Retinal pigment epithelial cell (primary cell): ENCODE results near the gene UBE4A.
"Not testable (repeated sequence)": the region's sequence is repeated elsewhere in the genome, so short reads cannot be mapped to it uniquely, and the experiment has no call there.

Experiments
- DNase-seq: peaks from one replicate; pipeline ENCODE4 v3.0.0-alpha.2; 2010; ENCODE audit warnings: low read depth
- H3K4me3 ChIP-seq: 2 replicates; pipeline ENCODE4 v1.5.1; 2011; ENCODE audit warnings: mild to moderate bottlenecking, low read length, control low read depth, moderate library complexity
- TF ChIP-seq, protein P1 (sequence below): conservative IDR thresholded peaks from 2 replicates; pipeline ENCODE4 v1.5.1; 2011; ENCODE audit warnings: low read depth, low read length, control low read depth, inconsistent platforms

Gene UBE4A

DNA sequence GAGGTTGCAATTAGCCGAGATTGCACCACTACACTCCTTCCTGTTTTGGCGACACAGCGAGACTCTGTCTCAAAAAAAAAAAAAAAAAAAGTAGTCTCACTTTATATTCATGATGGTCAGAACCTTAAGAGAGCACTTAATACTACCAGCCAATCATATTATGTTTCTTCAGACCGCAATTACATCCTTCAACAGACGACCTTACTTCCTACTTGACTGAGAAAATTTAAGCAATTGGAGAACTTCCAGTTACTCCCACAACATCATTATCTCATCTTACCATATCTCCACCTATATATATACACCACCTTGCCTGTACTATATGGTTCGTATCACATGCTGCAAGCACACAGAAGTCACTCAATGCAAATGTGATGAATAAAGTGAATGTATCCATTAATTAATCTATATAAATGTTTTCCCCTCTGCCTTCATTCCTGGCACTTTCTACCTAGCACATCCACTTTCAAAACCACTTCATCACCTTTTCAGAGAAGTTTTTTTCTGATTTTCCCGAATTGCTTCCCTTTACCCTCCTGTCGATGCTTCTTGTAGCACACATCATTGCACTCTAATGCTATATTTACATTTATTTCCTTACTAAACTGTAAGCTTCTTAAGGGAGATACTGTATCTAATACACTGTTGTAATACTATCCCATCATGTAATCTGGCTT is 55.8 kb downstream of the UBE4A start:
- TF ChIP-seq, protein P1, sequence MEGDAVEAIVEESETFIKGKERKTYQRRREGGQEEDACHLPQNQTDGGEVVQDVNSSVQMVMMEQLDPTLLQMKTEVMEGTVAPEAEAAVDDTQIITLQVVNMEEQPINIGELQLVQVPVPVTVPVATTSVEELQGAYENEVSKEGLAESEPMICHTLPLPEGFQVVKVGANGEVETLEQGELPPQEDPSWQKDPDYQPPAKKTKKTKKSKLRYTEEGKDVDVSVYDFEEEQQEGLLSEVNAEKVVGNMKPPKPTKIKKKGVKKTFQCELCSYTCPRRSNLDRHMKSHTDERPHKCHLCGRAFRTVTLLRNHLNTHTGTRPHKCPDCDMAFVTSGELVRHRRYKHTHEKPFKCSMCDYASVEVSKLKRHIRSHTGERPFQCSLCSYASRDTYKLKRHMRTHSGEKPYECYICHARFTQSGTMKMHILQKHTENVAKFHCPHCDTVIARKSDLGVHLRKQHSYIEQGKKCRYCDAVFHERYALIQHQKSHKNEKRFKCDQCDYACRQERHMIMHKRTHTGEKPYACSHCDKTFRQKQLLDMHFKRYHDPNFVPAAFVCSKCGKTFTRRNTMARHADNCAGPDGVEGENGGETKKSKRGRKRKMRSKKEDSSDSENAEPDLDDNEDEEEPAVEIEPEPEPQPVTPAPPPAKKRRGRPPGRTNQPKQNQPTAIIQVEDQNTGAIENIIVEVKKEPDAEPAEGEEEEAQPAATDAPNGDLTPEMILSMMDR: no peak
- no peak overlapping the region for H3K4me3 ChIP-seq
- no peak for DNase-seq

DNA sequence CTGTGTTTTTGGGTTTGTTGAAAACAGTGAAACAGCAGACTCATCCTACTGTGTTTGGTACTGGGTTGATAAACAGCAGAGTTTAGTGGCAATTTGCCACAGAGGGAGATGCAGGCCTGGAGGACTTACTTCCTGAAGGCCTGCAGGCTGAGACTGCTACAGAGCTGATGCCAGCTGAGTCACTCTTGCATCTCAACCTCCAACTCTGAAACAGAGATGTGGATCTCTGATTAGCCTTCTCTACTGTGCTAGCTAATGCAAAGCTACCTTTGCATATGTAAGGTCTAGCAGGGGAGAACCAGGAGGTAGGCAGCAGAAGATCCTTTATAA is 56.3 kb downstream of the UBE4A start:
- TF ChIP-seq, protein P1: no peak
- H3K4me3 ChIP-seq: no peak overlapping the region
- DNase-seq: peak; percentile 68

DNA sequence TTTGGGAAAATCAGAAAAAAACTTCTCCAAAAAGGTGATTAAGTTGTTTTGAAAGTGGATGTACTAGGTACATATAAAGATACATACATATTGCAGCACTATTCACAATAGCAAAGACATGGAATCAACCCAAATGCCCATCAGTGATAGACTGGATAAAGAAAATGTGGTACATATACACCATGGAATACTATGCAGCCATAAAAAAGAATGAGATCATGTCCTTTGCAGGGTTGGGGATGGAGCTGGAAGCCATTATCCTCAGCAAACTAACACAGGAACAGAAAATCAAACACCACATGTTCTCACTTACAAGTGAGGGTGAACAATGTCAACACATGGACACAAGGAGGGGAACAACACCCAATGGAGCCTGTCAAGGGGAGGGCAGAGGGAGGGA is 57.5 kb downstream of the UBE4A start:
- H3K4me3 ChIP-seq, DNase-seq: not testable (repeated sequence)

DNA sequence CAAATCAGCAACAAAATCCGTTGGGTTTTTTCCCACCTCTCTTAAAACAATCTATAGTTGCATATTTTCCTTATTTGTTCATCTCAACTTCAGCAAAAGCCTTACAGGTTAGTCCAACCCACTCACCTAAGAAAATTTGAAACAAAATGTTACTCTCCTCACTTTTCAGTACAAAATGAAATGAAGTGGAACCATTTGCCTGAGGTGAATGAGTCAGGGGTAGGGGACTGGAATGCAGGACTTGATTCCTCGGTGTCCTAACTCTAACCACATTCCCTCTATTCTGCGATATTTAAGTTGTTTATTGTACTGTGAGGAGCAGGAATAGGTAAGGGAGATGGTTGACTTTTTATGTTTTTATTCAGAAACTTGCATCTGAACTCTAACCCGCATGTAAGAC is 58.4 kb downstream of the UBE4A start:
- DNase-seq: no peak
- H3K4me3 ChIP-seq: no peak overlapping the region
- TF ChIP-seq, protein P1: no peak

DNA sequence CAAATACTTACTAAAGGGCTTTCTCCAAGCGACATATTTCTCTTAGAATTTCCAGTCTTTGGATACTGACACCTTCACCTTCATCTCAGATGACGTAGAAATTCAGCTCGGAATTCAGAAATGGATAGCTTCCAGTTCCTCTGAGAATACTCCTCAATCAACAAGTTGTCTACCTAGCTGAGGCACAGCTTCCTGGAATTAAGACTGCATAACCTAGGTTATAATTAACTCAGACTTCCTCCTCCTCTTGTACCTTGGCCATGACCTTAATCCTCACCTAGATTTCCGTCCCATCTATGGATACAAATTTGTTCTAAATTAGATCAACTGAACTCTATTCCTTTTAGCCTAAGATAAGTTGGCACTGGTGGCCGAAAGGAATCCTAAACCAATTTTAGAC is 59.4 kb downstream of the UBE4A start:
- TF ChIP-seq, protein P1: no peak
- no peak overlapping the region for H3K4me3 ChIP-seq
- DNase-seq: no peak

DNA sequence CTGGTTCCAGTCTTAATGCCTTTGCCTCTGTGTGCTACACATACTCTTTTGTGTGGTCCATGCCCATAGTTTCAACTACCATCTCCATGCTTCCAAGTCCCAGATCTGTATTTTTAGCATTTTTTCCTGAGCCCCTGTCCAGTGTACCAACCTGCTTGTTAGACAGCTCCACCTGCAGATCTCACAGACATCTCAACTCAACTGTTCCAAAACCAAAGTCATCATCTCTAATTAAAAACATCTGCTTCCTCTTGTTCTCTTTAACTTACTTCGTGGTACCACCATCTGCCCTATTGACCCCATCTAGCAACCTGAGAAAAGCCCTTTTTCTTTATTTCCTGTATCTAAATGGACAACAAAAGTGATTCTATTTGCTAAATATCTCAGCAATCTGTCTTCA is 68.3 kb downstream of the UBE4A start:
- H3K4me3 ChIP-seq: no peak overlapping the region
- no peak for DNase-seq
- TF ChIP-seq, protein P1: no peak

DNA sequence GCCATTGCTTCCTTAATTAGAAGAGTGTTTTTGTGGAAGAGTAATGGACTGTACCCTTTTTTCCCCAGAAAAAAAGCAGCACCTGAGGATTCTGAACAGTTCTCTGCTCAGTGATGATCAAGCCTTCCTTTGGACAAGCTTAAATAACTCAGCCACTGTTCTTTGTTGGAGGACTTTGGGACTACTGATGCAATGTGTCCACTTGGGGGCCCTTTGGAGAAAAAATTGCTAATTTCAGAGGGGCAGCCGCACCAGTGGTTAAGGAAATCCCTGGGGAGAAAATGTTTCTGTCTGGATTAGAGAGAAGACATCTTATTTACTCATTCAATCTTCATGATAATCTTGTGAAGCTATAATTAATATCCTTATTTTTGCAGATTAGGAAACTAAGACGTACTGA is 71.6 kb downstream of the UBE4A start:
- TF ChIP-seq, protein P1: no peak

More for the DNA sequence above, 71.6 kb downstream of the UBE4A start:
- no peak overlapping the region for H3K4me3 ChIP-seq
- no peak for DNase-seq
